Panc1 (cell line): ENCODE measurements around the gene WFDC8. TPM values are rescaled to one million over a fixed set of nuclear protein-coding genes. Genes with fewer than 3 reads are reported as not detected.

Experiments used
- ATAC-seq: fragments of 200-7000 bp; cut with Tn5 transposase; 2 replicates; pipeline ENCODE4 v1.9.1; 2020; ENCODE audit warnings: mild to moderate bottlenecking, moderate library complexity
- BruUV-seq: library from RNA; stranded (reverse); fragments of 400-500 nt; replicated peaks from 2 replicates; lab custom pipeline; 2021; lab: Mats Ljungman, UMichigan
- CTCF ChIA-PET: fragments of 300-600 bp; sonication (Branson Sonifier 250); formaldehyde crosslinking; loops from one replicate; lab custom pipeline; 2022; ENCODE audit warnings: antibody characterized with exemption; lab: Charles Lee
- POLR2A ChIA-PET: fragments of 300-600 bp; sonication (Branson Sonifier 250); formaldehyde crosslinking; loops from one replicate; lab custom pipeline; 2022; ENCODE audit warnings: antibody characterized with exemption; lab: Charles Lee
- DNase-seq: peaks from one replicate; pipeline ENCODE4 v3.0.0-alpha.2; 2010; ENCODE audit warnings: low read depth, low spot score
- H3K27ac ChIP-seq: 2 replicates; pipeline ENCODE4 v1.5.1; 2011; ENCODE audit warnings: mild to moderate bottlenecking, low read length, inconsistent platforms
- H3K27me3 ChIP-seq: fragments of 200-500 bp; sonication (Bioruptor generic); 2 replicates; pipeline ENCODE4 v1.6.0; 2014; ENCODE audit warnings: low read length, inconsistent platforms; ENCODE audit not compliant: control insufficient read depth, insufficient read depth
- H3K36me3 ChIP-seq: fragments of 200-500 bp; sonication (Bioruptor generic); 2 replicates; pipeline ENCODE4 v1.5.1; 2014; ENCODE audit warnings: inconsistent platforms, mild to moderate bottlenecking, low read length, moderate library complexity; ENCODE audit not compliant: control insufficient read depth, insufficient read depth
- H3K4me1 ChIP-seq: 2 replicates; pipeline ENCODE4 v1.5.1; 2011; ENCODE audit warnings: inconsistent platforms, mild to moderate bottlenecking, low read length, moderate library complexity; ENCODE audit not compliant: control insufficient read depth, insufficient read depth
- H3K4me3 ChIP-seq, 2 experiments: 2 replicates each; pipeline ENCODE4 v1.5.1; 2011 to 2012; ENCODE audit warnings: low read depth in 2 of 2, low read length in 2 of 2, mild to moderate bottlenecking in 2 of 2, inconsistent platforms in 1 of 2, moderate library complexity in 1 of 2
- H3K9me3 ChIP-seq: fragments of 200-500 bp; sonication (Bioruptor generic); 2 replicates; pipeline ENCODE4 v1.5.1; 2014; ENCODE audit warnings: low read depth, mild to moderate bottlenecking, inconsistent platforms, low read length, moderate library complexity; ENCODE audit not compliant: control insufficient read depth, insufficient read depth
- POLR2AphosphoS5 ChIP-seq: IDR thresholded peaks from 2 replicates; pipeline ENCODE4 v1.6.1; 2012; ENCODE audit warnings: mild to moderate bottlenecking, low read depth, low read length, moderate library complexity
- SIN3A ChIP-seq: IDR thresholded peaks from 2 replicates; pipeline ENCODE4 v1.6.1; 2012; ENCODE audit warnings: low read depth, mild to moderate bottlenecking, low read length, moderate library complexity, borderline replicate concordance; ENCODE audit not compliant: insufficient read depth
- TCF7L2 ChIP-seq: IDR thresholded peaks from 2 replicates; pipeline ENCODE4 v1.6.1; 2011; ENCODE audit warnings: mild to moderate bottlenecking, low read depth, low read length, inconsistent platforms
- in situ Hi-C: cut with HindIII; loops from 2 replicates; pipeline ENCODE4 v1.10.0; 2016; ENCODE audit warnings: low sequenced_read_pairs, low pct_unique_long_range_greater_than_20kb
- intact Hi-C: fragments of 100-400 bp; cut with micrococcal nuclease; formaldehyde crosslinking; loops from one replicate; pipeline ENCODE4 v1.10.0; 2022; ENCODE audit not compliant: unreplicated experiment
- total RNA-seq: library from RNA; stranded (reverse); gene quantifications from one replicate; pipeline ENCODE4 v1.2.1, GENCODE V29; 2021; ENCODE audit not compliant: unreplicated experiment
- TF ChIP-seq, protein P1 (sequence below): fragments of 450-650 bp; IDR thresholded peaks from 2 replicates; pipeline ENCODE4 v1.5.1; 2017; ENCODE audit warnings: mild to moderate bottlenecking
- TF ChIP-seq, protein P2 (sequence below), 2 experiments: IDR thresholded peaks; 2 replicates each; pipeline ENCODE4 v1.6.1; 2011 to 2012; ENCODE audit warnings: low read depth in 2 of 2, control low read depth in 1 of 2, low read length in 1 of 2, mild to moderate bottlenecking in 1 of 2, moderate library complexity in 1 of 2; ENCODE audit not compliant: insufficient read depth in 1 of 2

WFDC8 gene
- total RNA-seq, 1 experiment from 2014 or later, result not detected

DNA sequence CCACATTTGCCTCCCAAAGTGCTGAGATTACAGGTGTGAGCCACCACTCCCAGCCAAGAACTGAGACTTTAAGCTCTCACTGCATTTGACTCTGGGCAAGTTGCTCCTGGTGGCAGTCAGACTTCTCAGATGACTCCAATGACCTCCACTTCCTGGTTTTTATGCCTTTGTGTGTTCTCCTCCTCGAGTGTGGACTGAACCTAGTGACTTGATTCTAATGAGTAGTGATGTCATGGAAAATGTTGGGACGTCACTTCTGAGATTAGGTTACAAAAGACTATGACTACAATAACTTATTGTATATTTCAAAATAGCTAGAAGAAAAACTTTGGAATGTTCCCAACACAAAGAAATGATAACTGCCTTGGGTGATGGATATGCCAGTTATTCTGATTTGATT, 75.7 kb downstream of the WFDC8 start:
- Histone ChIP-seq H3K9me3 (no peaks in the 10 kb centered on the region), H3K27me3 (peaks cover 16% of the 10 kb centered on the region; the same call in 1 of the 2 replicates), H3K36me3 (no peaks in the 10 kb centered on the region), H3K4me1 (no peaks in the 10 kb centered on the region), H3K27ac (no peak overlapping the region), H3K4me3 (no peak overlapping the region)
- intact Hi-C loops (no loop called here), in situ Hi-C loops (no loop called here)
- DNase-seq, result no peak
- CTCF ChIA-PET, result no interaction called here
- no peak for ATAC-seq
- TF ChIP-seq SIN3A, result no peak
- TF ChIP-seq, protein P1, sequence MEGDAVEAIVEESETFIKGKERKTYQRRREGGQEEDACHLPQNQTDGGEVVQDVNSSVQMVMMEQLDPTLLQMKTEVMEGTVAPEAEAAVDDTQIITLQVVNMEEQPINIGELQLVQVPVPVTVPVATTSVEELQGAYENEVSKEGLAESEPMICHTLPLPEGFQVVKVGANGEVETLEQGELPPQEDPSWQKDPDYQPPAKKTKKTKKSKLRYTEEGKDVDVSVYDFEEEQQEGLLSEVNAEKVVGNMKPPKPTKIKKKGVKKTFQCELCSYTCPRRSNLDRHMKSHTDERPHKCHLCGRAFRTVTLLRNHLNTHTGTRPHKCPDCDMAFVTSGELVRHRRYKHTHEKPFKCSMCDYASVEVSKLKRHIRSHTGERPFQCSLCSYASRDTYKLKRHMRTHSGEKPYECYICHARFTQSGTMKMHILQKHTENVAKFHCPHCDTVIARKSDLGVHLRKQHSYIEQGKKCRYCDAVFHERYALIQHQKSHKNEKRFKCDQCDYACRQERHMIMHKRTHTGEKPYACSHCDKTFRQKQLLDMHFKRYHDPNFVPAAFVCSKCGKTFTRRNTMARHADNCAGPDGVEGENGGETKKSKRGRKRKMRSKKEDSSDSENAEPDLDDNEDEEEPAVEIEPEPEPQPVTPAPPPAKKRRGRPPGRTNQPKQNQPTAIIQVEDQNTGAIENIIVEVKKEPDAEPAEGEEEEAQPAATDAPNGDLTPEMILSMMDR, result no peak
- no peak for TF ChIP-seq POLR2AphosphoS5
- TF ChIP-seq, protein P2, sequence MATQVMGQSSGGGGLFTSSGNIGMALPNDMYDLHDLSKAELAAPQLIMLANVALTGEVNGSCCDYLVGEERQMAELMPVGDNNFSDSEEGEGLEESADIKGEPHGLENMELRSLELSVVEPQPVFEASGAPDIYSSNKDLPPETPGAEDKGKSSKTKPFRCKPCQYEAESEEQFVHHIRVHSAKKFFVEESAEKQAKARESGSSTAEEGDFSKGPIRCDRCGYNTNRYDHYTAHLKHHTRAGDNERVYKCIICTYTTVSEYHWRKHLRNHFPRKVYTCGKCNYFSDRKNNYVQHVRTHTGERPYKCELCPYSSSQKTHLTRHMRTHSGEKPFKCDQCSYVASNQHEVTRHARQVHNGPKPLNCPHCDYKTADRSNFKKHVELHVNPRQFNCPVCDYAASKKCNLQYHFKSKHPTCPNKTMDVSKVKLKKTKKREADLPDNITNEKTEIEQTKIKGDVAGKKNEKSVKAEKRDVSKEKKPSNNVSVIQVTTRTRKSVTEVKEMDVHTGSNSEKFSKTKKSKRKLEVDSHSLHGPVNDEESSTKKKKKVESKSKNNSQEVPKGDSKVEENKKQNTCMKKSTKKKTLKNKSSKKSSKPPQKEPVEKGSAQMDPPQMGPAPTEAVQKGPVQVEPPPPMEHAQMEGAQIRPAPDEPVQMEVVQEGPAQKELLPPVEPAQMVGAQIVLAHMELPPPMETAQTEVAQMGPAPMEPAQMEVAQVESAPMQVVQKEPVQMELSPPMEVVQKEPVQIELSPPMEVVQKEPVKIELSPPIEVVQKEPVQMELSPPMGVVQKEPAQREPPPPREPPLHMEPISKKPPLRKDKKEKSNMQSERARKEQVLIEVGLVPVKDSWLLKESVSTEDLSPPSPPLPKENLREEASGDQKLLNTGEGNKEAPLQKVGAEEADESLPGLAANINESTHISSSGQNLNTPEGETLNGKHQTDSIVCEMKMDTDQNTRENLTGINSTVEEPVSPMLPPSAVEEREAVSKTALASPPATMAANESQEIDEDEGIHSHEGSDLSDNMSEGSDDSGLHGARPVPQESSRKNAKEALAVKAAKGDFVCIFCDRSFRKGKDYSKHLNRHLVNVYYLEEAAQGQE (IDR thresholded peaks at IDR 0.05; ENCODE audit: insufficient read depth in 1 of 2, low read depth in 2 of 2, low read length in 1 of 2), result no peak
- TF ChIP-seq TCF7L2, result no peak
- POLR2A ChIA-PET, result no interaction called here
- BruUV-seq, result no TSS peak

GRCh38 chr20:45502561-45502960, 76.5 kb downstream of the WFDC8 start:
- DNase-seq (no peak), ATAC-seq (no peak)
- no peaks in the 10 kb centered on the region for H3K36me3 ChIP-seq
- BruUV-seq, result no TSS peak
- POLR2A ChIA-PET, result interaction anchor here (0.6 kb wide), 1 partner anchor 936 kb away, joined by 8 read pairs; no protein-coding TSS in a partner anchor
- no peak overlapping the region for H3K4me3 ChIP-seq
- TF ChIP-seq POLR2AphosphoS5 (no peak), SIN3A (no peak), TCF7L2 (no peak)
- TF ChIP-seq, protein P2 (IDR thresholded peaks at IDR 0.05; ENCODE audit: insufficient read depth in 1 of 2, low read depth in 2 of 2, low read length in 1 of 2), result no peak
- TF ChIP-seq, protein P1, result no peak
- H3K4me1 ChIP-seq, result no peaks in the 10 kb centered on the region
- H3K27ac ChIP-seq, result no peak overlapping the region
- intact Hi-C loops, result no loop called here
- in situ Hi-C loops, result no loop called here
- no peaks in the 10 kb centered on the region for H3K9me3 ChIP-seq
- peaks cover 16% of the 10 kb centered on the region; the same call in 1 of the 2 replicates for H3K27me3 ChIP-seq
- CTCF ChIA-PET, result no interaction called here
